ENCODE data around the gene CDK14.
"Not testable (repeated sequence)": the region's sequence is repeated elsewhere in the genome, so short reads cannot be mapped to it uniquely, and the experiment has no call there.

The CDK14 gene

DNA sequence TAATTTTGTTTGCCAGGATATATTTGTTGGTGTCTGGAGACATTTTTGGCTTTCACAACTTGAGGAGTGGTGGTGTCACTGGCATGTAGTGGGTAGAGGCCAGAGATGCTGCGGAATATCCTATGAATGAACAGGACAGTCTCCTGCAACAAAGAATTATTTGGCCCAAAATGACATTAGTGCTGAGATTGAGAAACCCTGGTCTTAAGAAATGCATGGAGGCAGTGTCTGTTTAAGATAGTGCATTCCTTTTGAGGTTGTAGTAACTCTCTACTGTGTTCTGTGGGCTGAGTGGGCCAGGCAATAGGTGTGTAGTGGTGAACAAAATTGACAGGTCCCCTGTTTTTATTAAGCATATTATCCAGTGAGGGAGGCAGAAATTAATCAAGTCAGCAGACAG is 165.5 kb downstream of the CDK14 start:
- DNase-seq (ENCODE audit: extremely low read depth, low read depth) = no peak
- TF ChIP-seq, protein P1, sequence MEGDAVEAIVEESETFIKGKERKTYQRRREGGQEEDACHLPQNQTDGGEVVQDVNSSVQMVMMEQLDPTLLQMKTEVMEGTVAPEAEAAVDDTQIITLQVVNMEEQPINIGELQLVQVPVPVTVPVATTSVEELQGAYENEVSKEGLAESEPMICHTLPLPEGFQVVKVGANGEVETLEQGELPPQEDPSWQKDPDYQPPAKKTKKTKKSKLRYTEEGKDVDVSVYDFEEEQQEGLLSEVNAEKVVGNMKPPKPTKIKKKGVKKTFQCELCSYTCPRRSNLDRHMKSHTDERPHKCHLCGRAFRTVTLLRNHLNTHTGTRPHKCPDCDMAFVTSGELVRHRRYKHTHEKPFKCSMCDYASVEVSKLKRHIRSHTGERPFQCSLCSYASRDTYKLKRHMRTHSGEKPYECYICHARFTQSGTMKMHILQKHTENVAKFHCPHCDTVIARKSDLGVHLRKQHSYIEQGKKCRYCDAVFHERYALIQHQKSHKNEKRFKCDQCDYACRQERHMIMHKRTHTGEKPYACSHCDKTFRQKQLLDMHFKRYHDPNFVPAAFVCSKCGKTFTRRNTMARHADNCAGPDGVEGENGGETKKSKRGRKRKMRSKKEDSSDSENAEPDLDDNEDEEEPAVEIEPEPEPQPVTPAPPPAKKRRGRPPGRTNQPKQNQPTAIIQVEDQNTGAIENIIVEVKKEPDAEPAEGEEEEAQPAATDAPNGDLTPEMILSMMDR (IDR thresholded peaks at IDR 0.05; ENCODE audit: low read depth, low read length) = no peak

DNA sequence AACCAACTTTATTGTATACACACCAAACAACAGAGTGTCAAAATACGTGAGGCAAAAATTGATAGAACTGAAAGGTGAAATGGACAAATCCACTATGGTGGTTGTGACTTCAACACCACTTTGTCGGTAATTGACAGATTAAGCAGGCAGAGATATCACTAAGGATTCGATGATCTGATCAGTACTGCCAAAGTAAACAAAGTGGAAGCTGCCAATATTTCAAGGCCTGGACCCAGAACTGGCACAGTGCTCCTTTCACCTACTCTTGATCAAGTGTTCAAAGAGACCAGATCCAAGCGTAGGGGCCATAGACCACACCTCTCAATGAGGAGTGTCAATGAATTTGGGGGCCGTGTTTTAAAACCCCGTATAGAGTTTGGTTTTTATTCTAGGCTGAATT is 167.0 kb downstream of the CDK14 start:
- DNase-seq (ENCODE audit: extremely low read depth, low read depth) = no peak
- TF ChIP-seq, protein P1 (IDR thresholded peaks at IDR 0.05; ENCODE audit: low read depth, low read length) = no peak

DNA sequence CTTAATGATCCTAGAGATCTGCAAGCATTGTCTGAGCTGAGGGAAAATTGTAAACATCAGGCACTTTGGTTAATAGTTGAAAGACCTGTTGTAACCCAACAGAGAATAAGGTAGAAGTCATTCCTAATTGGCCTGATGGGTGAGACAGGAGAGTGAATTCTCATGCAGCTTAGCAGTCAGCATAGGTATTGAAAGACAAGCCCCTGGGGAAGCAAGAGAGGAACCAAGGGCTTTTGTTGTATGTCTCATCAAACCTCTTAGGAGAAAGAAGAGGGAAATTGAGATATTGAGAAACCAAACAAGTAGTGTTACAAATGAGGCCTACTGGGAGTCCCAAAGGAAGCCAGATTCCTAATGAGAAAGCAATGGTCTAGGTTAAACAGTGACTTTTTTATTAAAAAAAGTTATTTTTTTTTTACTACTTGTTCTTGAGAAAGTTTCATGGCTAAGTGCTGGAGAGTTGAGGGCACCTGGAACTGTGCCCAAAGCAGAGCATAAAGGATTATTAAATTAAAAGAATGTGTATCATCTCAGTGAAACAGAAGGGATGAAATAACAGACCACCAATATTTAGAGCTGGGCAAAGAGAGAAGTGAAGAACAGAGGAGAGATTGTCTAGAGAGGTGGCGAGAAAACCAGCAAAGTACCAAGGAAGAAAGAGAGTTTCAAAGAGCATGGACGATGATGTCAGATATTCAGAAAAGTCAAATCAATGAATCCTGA is 168.9 kb downstream of the CDK14 start:
- TF ChIP-seq, protein P1 (IDR thresholded peaks at IDR 0.05; ENCODE audit: low read depth, low read length) = no peak

DNA sequence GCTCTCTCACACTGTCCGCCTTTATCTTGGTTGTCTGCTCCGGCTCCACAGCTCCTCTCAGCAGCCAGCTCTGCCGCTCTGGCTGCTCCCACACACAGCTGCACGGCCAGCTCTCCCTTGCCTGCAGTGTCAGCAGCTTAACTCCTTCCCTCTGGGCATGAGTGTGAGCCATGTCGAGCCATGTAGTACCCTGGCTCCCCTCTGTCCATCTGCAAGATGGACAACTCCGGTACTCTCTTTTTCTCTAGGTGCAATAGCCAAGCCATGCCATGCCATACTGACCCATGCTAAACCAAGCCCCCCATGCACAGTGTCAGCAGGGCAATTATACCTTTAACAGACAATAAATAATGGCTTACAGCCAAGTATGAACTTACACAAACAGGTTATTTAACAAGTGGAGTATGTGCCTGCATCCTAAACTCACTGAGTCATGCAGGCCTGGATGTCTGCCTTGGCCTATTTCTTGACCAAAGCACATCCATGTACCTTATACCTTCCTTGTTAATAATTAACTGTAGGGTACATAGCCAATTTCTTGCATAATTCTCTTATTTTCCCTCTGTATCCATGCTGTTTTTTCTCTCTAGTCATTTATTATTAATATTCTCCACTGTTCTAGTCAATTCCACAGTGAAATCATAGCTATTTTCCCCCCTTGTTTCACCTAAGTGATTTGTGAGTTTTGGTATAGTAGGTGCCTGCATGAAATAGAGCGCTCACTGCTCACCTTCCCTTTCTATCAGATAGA is 170.9 kb downstream of the CDK14 start:
- DNase-seq (ENCODE audit: extremely low read depth, low read depth) = no peak
- TF ChIP-seq, protein P1 (IDR thresholded peaks at IDR 0.05; ENCODE audit: low read depth, low read length) = no peak

More for the DNA sequence above, 168.9 kb downstream of the CDK14 start:
- no peak for DNase-seq (ENCODE audit: extremely low read depth, low read depth)

DNA sequence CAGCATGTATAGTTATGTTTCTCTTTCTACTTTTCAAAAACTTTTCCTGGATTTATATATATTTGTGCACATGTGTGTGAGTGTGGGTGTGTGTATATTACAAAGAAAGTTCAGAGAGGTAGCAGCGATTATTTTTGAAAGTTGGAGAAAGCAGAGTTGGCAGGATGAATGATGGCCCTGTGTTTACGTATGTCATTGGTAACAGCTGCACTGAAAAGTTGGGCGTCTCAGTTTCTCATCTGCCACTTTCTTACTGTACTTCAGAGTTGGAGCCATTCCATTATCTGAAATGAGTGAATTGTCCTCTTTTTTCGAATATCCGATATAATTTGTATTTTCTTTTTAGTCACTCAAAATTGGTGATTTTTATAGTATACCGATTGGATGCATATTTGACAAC is 172.2 kb downstream of the CDK14 start:
- TF ChIP-seq, protein P1 (IDR thresholded peaks at IDR 0.05; ENCODE audit: low read depth, low read length) = no peak
- no peak for DNase-seq (ENCODE audit: extremely low read depth, low read depth)

DNA sequence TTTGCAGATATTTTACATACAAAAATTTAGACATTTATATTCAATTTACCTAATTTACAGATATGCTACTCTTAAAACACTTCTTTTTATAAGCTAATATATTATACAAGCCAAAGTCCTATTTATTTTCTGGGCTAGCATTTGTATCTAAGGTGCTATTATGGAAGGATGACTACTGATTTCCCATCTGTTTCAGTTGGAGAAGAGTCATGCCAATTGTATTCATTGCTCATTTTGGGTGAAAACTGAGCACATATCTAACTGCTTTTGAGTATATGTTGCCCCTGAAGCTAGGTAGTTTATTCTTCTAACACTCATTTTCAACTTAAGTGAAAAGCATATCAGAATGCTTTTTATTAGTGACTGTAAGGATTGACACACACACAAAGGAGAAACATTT is 172.9 kb downstream of the CDK14 start:
- TF ChIP-seq, protein P1 (IDR thresholded peaks at IDR 0.05; ENCODE audit: low read depth, low read length) = no peak
- DNase-seq (ENCODE audit: extremely low read depth, low read depth) = no peak

DNA sequence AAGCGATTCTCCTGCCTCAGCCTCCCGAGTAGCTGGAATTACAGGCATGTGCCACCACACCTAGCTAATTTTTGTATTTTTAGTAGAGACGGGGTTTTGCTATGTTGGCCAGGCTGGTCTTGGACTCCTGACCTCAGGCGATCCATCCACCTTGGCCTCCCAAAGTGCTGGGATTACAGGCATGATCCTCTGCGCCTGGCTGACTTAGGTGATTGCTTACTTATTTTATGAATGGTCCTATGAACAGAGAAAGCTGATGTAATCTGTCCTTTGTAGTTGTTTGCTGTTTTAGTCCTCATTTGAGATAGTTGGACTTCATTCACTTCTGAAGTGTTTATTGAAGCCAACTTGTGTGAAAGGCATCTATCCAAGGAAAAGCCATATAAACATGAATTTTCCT is 173.4 kb downstream of the CDK14 start:
- DNase-seq (ENCODE audit: extremely low read depth, low read depth) = not testable (repeated sequence)

Data from AG09319 (cell line).